KMS-11 (cell line): ENCODE results near the gene USP37.

Experiments
- H2AFZ ChIP-seq: fragments of 200-600 bp; sonication (generic); 2 replicates; pipeline ENCODE4 v1.6.1; 2016; ENCODE audit warnings: antibody characterized with exemption, mixed run types, low read depth
- H3K27ac ChIP-seq: fragments of 200-600 bp; sonication (generic); 2 replicates; pipeline ENCODE4 v1.6.1; 2016; ENCODE audit warnings: mild to moderate bottlenecking, mixed run types
- H3K27me3 ChIP-seq: fragments of 200-600 bp; sonication (generic); 2 replicates; pipeline ENCODE4 v1.6.1; 2017; ENCODE audit warnings: mild to moderate bottlenecking, low read depth, mixed run types, moderate library complexity; ENCODE audit not compliant: insufficient read depth
- H3K36me3 ChIP-seq: fragments of 200-600 bp; sonication (generic); 2 replicates; pipeline ENCODE4 v1.6.1; 2017; ENCODE audit warnings: mild to moderate bottlenecking, mixed run types; ENCODE audit not compliant: insufficient read depth
- H3K4me1 ChIP-seq: fragments of 200-600 bp; sonication (generic); 2 replicates; pipeline ENCODE4 v1.6.1; 2016; ENCODE audit warnings: mild to moderate bottlenecking, low read depth, mixed run types; ENCODE audit not compliant: poor library complexity, severe bottlenecking
- H3K4me2 ChIP-seq: fragments of 200-600 bp; sonication (generic); 2 replicates; pipeline ENCODE4 v1.7.0; 2016; ENCODE audit warnings: mild to moderate bottlenecking, mixed run types
- H3K4me3 ChIP-seq: fragments of 200-600 bp; sonication (generic); IDR thresholded peaks from 2 replicates; pipeline ENCODE4 v1.6.1; 2017; ENCODE audit warnings: low read depth, low read length, mixed read lengths; ENCODE audit not compliant: insufficient read depth
- H3K79me2 ChIP-seq: fragments of 200-600 bp; sonication (generic); 2 replicates; pipeline ENCODE4 v1.6.1; 2016; ENCODE audit warnings: low read depth, mixed run types; ENCODE audit not compliant: insufficient read depth
- H3K9ac ChIP-seq: fragments of 200-600 bp; sonication (generic); 2 replicates; pipeline ENCODE4 v1.6.1; 2016; ENCODE audit warnings: mild to moderate bottlenecking, mixed run types
- H4K20me1 ChIP-seq: fragments of 200-600 bp; sonication (generic); 2 replicates; pipeline ENCODE4 v1.6.1; 2016; ENCODE audit warnings: mild to moderate bottlenecking, mixed run types; ENCODE audit not compliant: insufficient read depth
- CTCF ChIP-seq: fragments of 200-600 bp; sonication (generic); conservative IDR thresholded peaks from 2 replicates; pipeline ENCODE4 v1.6.1; 2017; ENCODE audit warnings: low read depth, mild to moderate bottlenecking, antibody characterized with exemption, low read length, moderate library complexity, mixed read lengths

The USP37 gene, protein sequence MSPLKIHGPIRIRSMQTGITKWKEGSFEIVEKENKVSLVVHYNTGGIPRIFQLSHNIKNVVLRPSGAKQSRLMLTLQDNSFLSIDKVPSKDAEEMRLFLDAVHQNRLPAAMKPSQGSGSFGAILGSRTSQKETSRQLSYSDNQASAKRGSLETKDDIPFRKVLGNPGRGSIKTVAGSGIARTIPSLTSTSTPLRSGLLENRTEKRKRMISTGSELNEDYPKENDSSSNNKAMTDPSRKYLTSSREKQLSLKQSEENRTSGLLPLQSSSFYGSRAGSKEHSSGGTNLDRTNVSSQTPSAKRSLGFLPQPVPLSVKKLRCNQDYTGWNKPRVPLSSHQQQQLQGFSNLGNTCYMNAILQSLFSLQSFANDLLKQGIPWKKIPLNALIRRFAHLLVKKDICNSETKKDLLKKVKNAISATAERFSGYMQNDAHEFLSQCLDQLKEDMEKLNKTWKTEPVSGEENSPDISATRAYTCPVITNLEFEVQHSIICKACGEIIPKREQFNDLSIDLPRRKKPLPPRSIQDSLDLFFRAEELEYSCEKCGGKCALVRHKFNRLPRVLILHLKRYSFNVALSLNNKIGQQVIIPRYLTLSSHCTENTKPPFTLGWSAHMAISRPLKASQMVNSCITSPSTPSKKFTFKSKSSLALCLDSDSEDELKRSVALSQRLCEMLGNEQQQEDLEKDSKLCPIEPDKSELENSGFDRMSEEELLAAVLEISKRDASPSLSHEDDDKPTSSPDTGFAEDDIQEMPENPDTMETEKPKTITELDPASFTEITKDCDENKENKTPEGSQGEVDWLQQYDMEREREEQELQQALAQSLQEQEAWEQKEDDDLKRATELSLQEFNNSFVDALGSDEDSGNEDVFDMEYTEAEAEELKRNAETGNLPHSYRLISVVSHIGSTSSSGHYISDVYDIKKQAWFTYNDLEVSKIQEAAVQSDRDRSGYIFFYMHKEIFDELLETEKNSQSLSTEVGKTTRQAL

DNA sequence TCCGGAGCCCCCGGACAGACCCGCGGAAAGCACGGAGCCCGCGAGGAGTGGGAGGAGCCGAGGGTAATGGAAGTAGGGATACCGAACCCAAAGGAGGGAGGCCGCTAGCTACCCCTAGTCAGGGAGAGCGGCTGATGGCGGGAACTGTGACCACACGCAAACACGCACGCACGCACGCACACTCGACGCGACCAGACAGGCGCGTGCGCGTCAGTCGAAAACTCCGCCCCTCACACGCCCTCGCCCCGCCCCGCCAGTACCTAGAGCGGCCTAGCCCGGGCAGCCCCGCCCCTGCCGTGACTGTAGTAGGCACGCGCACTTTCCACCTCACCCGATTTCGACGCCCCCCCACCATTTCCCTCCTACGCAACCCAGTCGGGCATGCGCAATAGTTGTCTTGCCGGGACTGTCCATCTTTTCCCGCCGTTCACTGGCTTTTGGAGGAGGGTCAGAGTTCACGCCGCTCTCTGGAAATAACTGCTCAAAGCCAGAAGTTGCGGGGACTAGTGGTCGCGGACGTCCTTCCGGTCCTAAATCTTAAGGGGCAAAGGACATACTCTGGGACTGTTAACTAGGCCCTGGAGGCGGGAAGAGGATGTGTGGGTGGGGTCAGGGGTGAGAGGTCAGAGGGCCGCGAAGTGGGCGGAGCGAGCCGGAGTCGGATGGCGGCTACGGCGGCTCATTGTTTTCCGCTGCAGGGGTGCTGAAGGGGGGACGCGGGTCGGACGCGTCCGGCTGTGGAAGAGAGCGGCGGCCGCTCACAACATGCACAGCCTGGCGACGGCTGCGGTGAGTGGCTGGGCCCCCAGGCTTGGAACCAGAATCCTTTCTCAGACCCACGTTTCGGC lies at the start of gene USP37, which contains the start of gene CNOT9:
Gene USP37 (minus strand): TSS at position 162 of the 848 bp plus-strand sequence. CDS start 9,698 bp downstream, outside the sequence.
Gene CNOT9 (plus strand): TSS at position 650 of the 848 bp plus-strand sequence. CDS start 116 bp downstream, at position 766.
- H3K4me1 ChIP-seq: peaks cover 47% of the 10 kb centered on the region
- H2AFZ ChIP-seq: peak within 1 kb of the TSS; percentile 89
- peaks cover 77% of the 10 kb centered on the region for H3K79me2 ChIP-seq
- peak within 1 kb of the TSS; percentile 99 for H3K9ac ChIP-seq
- H3K4me3 ChIP-seq: peak within 1 kb of the TSS; percentile 95
- no peak for TF ChIP-seq CTCF
- peaks cover 5% of the 10 kb centered on the region; the same call in 1 of the 2 replicates for H3K36me3 ChIP-seq
- peak within 1 kb of the TSS; percentile 89 for H3K4me2 ChIP-seq
- no peaks in the 10 kb centered on the region for H3K27me3 ChIP-seq
- no peaks in the 10 kb centered on the region; the same call in none of the 2 replicates for H4K20me1 ChIP-seq
- peak within 1 kb of the TSS; percentile 99 for H3K27ac ChIP-seq

GRCh38 chr2:218615868-218616315 lies 47.7 kb upstream of the USP37 start:
- no peaks in the 10 kb centered on the region for H3K79me2 ChIP-seq
- no peak overlapping the region for H3K4me2 ChIP-seq
- H3K4me1 ChIP-seq: no peaks in the 10 kb centered on the region
- no peak overlapping the region for H3K4me3 ChIP-seq
- H3K27me3 ChIP-seq: no peaks in the 10 kb centered on the region
- TF ChIP-seq CTCF: no peak
- no peak overlapping the region for H3K27ac ChIP-seq
- H3K36me3 ChIP-seq: no peaks in the 10 kb centered on the region
- H3K9ac ChIP-seq: no peak overlapping the region
- H4K20me1 ChIP-seq: no peaks in the 10 kb centered on the region
- H2AFZ ChIP-seq: no peak overlapping the region

DNA sequence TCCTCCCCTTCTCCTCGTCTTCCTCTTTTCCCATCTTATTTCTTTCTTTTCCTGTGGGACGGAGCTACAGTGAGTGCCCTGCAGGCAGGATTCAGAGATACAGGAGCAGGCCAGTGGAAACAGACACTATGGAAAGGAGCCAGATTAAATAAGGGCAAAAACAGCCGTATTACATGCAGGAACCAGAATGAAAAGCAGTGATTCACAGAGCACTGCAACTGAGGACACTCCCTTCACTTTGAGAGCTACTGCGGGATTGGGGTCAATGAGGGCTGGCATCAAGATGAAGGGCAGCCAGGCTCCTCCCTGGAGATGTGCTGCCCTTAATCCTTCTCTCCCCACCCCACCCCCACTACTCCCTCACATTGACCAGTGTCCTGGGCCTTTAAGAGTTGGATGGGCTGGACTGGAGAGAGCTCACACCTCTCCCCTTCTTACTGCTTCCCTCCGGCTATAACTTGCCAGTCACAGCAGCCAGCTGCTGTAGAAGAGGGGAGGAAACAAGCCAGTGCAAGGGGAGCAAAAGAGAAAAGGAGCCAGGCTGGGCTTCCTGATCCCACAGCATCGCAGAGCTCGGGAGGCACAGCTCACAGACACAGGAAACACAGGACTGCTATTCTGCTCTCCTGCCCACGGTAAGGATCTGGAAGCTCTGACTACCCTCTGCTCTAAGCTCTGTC lies 39.4 kb upstream of the USP37 start, which contains the start of gene PLCD4:
Gene PLCD4 (plus strand): TSS at position 464 of the 680 bp plus-strand sequence. CDS start 7,841 bp downstream, outside the sequence.
- no peak within 1 kb of the TSS for H3K4me2 ChIP-seq

More for the DNA sequence above, 39.4 kb upstream of the USP37 start, which contains the start of gene PLCD4:
- Histone ChIP-seq H3K27ac (no peak within 1 kb of the TSS), H3K4me3 (no peak within 1 kb of the TSS), H3K79me2 (no peaks in the 10 kb centered on the region), H3K27me3 (no peaks in the 10 kb centered on the region), H3K36me3 (no peaks in the 10 kb centered on the region), H3K9ac (no peak within 1 kb of the TSS), H3K4me1 (no peaks in the 10 kb centered on the region), H2AFZ (no peak within 1 kb of the TSS), H4K20me1 (no peaks in the 10 kb centered on the region)
- no peak for TF ChIP-seq CTCF
